ENCODE results near the gene TSSK6. TPM values are rescaled to one million over a fixed set of nuclear protein-coding genes. Genes with fewer than 3 reads are reported as not detected.

Gene TSSK6
- total and polyA plus RNA-seq, 10 of the 15 experiments (the other 5 are each of a cell fraction or from before 2014, with no cell fraction given) = 0.06 to 3.6 (median 0.98) TPM; not detected in 2

GRCh38 chr19:19488875-19489690 lies 26.3 kb downstream of the TSSK6 start (continued):
- TF ChIP-seq BHLHE40 (IDR thresholded peaks at IDR 0.05; ENCODE audit: borderline replicate concordance in 1 of 2, low read depth in 2 of 2, low read length in 1 of 2) (peak; percentile 60 to 74; a peak in 3 of 4 replicates), EP300 (IDR thresholded peaks at IDR 0.05; ENCODE audit: borderline replicate concordance in 1 of 2, control insufficient read depth in 1 of 2, low read depth in 2 of 2, low read length in 2 of 2) (no peak), TCF12 (IDR thresholded peaks at IDR 0.05; ENCODE audit: low read depth, low read length) (no peak), ZNF274 (IDR thresholded peaks at IDR 0.05; ENCODE audit: insufficient read depth, insufficient read length) (no peak), BCLAF1 (IDR thresholded peaks at IDR 0.05) (no peak), IKZF1 (conservative IDR thresholded peaks at IDR 0.05) (peak; percentile 43), CBX3 (IDR thresholded peaks at IDR 0.05; ENCODE audit: borderline replicate concordance, low read depth) (no peak), USF2 (IDR thresholded peaks at IDR 0.05; ENCODE audit: borderline replicate concordance, low read depth, low read length) (peak; percentile 90), BCL11A (IDR thresholded peaks at IDR 0.05; ENCODE audit: low read depth, low read length) (no peak), STAT3 (IDR thresholded peaks at IDR 0.05; ENCODE audit: low read depth, low read length) (no peak), ZBED1 (IDR thresholded peaks at IDR 0.05; ENCODE audit: borderline replicate concordance) (no peak), CBFB (IDR thresholded peaks at IDR 0.05; ENCODE audit: low read depth) (no peak), ZNF622 (IDR thresholded peaks at IDR 0.05) (no peak), SUPT20H (IDR thresholded peaks at IDR 0.05; ENCODE audit: borderline replicate concordance, control insufficient read depth, low read depth, low read length) (no peak), TAF1 (IDR thresholded peaks at IDR 0.05; ENCODE audit: borderline replicate concordance, low read depth, low read length) (peak; percentile 74; the same call in 1 of the 2 replicates), BRCA1 (IDR thresholded peaks at IDR 0.05; ENCODE audit: low read depth, low read length) (no peak), SPI1 (IDR thresholded peaks at IDR 0.05; ENCODE audit: borderline replicate concordance, insufficient read depth, low read depth, low read length) (no peak), RB1 (IDR thresholded peaks at IDR 0.05; ENCODE audit: borderline replicate concordance) (no peak), MYB (IDR thresholded peaks at IDR 0.05; ENCODE audit: borderline replicate concordance, low read depth, low read length) (no peak), MAX (IDR thresholded peaks at IDR 0.05; ENCODE audit: low read depth, low read length) (no peak; the same call in 1 of the 2 replicates), RELB (IDR thresholded peaks at IDR 0.05; ENCODE audit: low read depth) (peak; percentile 88), MYC (IDR thresholded peaks at IDR 0.05; ENCODE audit: insufficient read depth, insufficient read length, insufficient replicate concordance, low read length, severe bottlenecking) (no peak), RUNX3 (IDR thresholded peaks at IDR 0.05; ENCODE audit: low read length) (peak; percentile 68)

All from GM12878 (cell line).